Naive thymus-derived CD8-positive, alpha-beta T cell (primary cell): ENCODE results near the gene ADAMTS14. TPM values are rescaled to one million over a fixed set of nuclear protein-coding genes. Genes with fewer than 3 reads are reported as not detected.

Experiments
- ATAC-seq, 2 donors: fragments of 150-1000 bp; cut with Tn5 transposase in 1 of 2; sonication (Bioruptor Pico), chemical (Tn5 transposase) in 1 of 2; 1 replicate in 1 of 2; 2 replicates in 1 of 2; pipeline ENCODE4 v1.10.0; 2021; ENCODE audit warnings: mild to moderate bottlenecking in 2 of 2, moderate library complexity in 2 of 2
- POLR2A ChIA-PET: fragments of 350-600 bp; sonication (Branson Sonifier 250); formaldehyde crosslinking; loops from one replicate; lab custom pipeline; 2021; ENCODE audit warnings: antibody characterized with exemption; lab: Charles Lee
- DNase-seq, 10 donors: peaks; one replicate each; pipeline versions ENCODE4 v3.0.0 to v3.0.0-alpha.2; 2020 to 2022
- H3K27ac Mint-ChIP-seq, 10 donors: one replicate each; pipeline ENCODE4 v1.8.0; 2020 to 2022; ENCODE audit warnings: mild to moderate bottlenecking in 10 of 10, mixed read lengths in 10 of 10, moderate library complexity in 4 of 10, inconsistent platforms in 1 of 10
- H3K27me3 Mint-ChIP-seq, 5 donors: one replicate each; pipeline ENCODE4 v1.8.0; 2021 to 2022; ENCODE audit warnings: mixed read lengths in 5 of 5
- H3K36me3 Mint-ChIP-seq, 3 donors: one replicate each; pipeline ENCODE4 v1.8.0; 2020 to 2022; ENCODE audit warnings: mixed read lengths in 3 of 3, mild to moderate bottlenecking in 2 of 3, inconsistent platforms in 1 of 3
- H3K4me1 Mint-ChIP-seq, 4 donors: one replicate each; pipeline ENCODE4 v1.8.0; 2021 to 2022; ENCODE audit warnings: mixed read lengths in 4 of 4
- H3K4me3 Mint-ChIP-seq, 10 donors: one replicate each; pipeline ENCODE4 v1.8.0; 2020 to 2022; ENCODE audit warnings: mild to moderate bottlenecking in 10 of 10, mixed read lengths in 10 of 10, moderate library complexity in 6 of 10, inconsistent platforms in 1 of 10
- H3K9me3 Mint-ChIP-seq, 9 donors: one replicate each; pipeline ENCODE4 v1.8.0; 2020 to 2022; ENCODE audit warnings: mixed read lengths in 9 of 9, mild to moderate bottlenecking in 3 of 9, inconsistent platforms in 1 of 9, moderate library complexity in 1 of 9
- polyA plus RNA-seq, 3 donors: library from polyadenylated mRNA; unstranded; fragments of 300-500 nt; fragmentation: Illumina TruSeq; gene quantifications; one replicate each; pipeline ENCODE4 v1.2.3, GENCODE V29; 2021
- total RNA-seq, 8 experiments: library from RNA in 2 of 8; stranded (reverse) in 2 of 8; gene quantifications; one replicate each; pipeline ENCODE4 v1.2.3 and lab custom pipeline; 2021 to 2026

Gene ADAMTS14
- total and polyA plus RNA-seq, 5 experiments from 2014 or later = not detected

GRCh38 chr10:70745555-70745954 is 73.2 kb downstream of the ADAMTS14 start:
- Mint-ChIP-seq H3K36me3 (no peaks in the 10 kb centered on the region), H3K4me3 (no peak overlapping the region), H3K27ac (no peak overlapping the region), H3K4me1 (peaks cover 2 to 14% (median 7%) of the 10 kb centered on the region in 4 donors), H3K27me3 (no peaks in the 10 kb centered on the region), H3K9me3 (no peaks in the 10 kb centered on the region)
- DNase-seq = no peak
- POLR2A ChIA-PET = interaction anchor here (1.0 kb wide), 1 partner anchor 310 kb away, joined by 4 read pairs; no protein-coding TSS in a partner anchor
- no peak for ATAC-seq

- no peak for ATAC-seq
- POLR2A ChIA-PET = no interaction called here
- Mint-ChIP-seq H3K27me3 (no peaks in the 10 kb centered on the region), H3K36me3 (no peaks in the 10 kb centered on the region), H3K4me1 (peaks cover 2 to 14% (median 6%) of the 10 kb centered on the region in 4 donors), H3K9me3 (no peaks in the 10 kb centered on the region), H3K4me3 (no peak overlapping the region), H3K27ac (peak overlapping the region in 2 of 10 donors; percentile 5 to 47)
- DNase-seq = no peak
Observed at GRCh38 chr10:70747192-70747965, 75.1 kb downstream of the ADAMTS14 start.

- Mint-ChIP-seq H3K36me3 (no peaks in the 10 kb centered on the region), H3K27ac (no peak overlapping the region), H3K4me1 (peaks cover 0 to 6% (median 0%) of the 10 kb centered on the region in 4 donors), H3K27me3 (no peaks in the 10 kb centered on the region), H3K4me3 (no peak overlapping the region), H3K9me3 (no peaks in the 10 kb centered on the region)
- ATAC-seq (no peak), DNase-seq (no peak)
- POLR2A ChIA-PET = no interaction called here
Observed at GRCh38 chr10:70748305-70748704, 76.0 kb downstream of the ADAMTS14 start.

GRCh38 chr10:70748801-70749573 is 76.7 kb downstream of the ADAMTS14 start:
- POLR2A ChIA-PET = no interaction called here
- ATAC-seq (no peak), DNase-seq (no peak)
- H3K4me1 Mint-ChIP-seq = peaks cover 0 to 6% (median 0%) of the 10 kb centered on the region in 4 donors
- H3K36me3 Mint-ChIP-seq = no peaks in the 10 kb centered on the region
- H3K9me3 Mint-ChIP-seq = no peaks in the 10 kb centered on the region
- H3K27me3 Mint-ChIP-seq = no peaks in the 10 kb centered on the region
- H3K4me3 Mint-ChIP-seq = no peak overlapping the region
- H3K27ac Mint-ChIP-seq = no peak overlapping the region

GRCh38 chr10:70749756-70750155 is 77.5 kb downstream of the ADAMTS14 start:
- H3K4me3 Mint-ChIP-seq = no peak overlapping the region
- no peaks in the 10 kb centered on the region for H3K27me3 Mint-ChIP-seq
- H3K9me3 Mint-ChIP-seq = no peaks in the 10 kb centered on the region
- no peak overlapping the region for H3K27ac Mint-ChIP-seq
- POLR2A ChIA-PET = no interaction called here
- H3K36me3 Mint-ChIP-seq = no peaks in the 10 kb centered on the region
- DNase-seq (no peak), ATAC-seq (no peak)
- H3K4me1 Mint-ChIP-seq = peaks cover 0 to 2% (median 0%) of the 10 kb centered on the region in 4 donors

- no peaks in the 10 kb centered on the region for H3K4me1 Mint-ChIP-seq
- H3K36me3 Mint-ChIP-seq = no peaks in the 10 kb centered on the region
- DNase-seq = no peak
- no peaks in the 10 kb centered on the region for H3K27me3 Mint-ChIP-seq
- no peaks in the 10 kb centered on the region for H3K9me3 Mint-ChIP-seq
- POLR2A ChIA-PET = no interaction called here
- H3K27ac Mint-ChIP-seq = no peak overlapping the region
- ATAC-seq = no peak
- H3K4me3 Mint-ChIP-seq = no peak overlapping the region
Observed at GRCh38 chr10:70750156-70750703, 77.9 kb downstream of the ADAMTS14 start.

- DNase-seq = no peak
- Mint-ChIP-seq H3K27ac (no peak overlapping the region), H3K36me3 (no peaks in the 10 kb centered on the region), H3K9me3 (no peaks in the 10 kb centered on the region), H3K4me1 (no peaks in the 10 kb centered on the region), H3K27me3 (no peaks in the 10 kb centered on the region), H3K4me3 (no peak overlapping the region)
- ATAC-seq = no peak
- POLR2A ChIA-PET = no interaction called here
Observed at GRCh38 chr10:70751356-70751755, 79.0 kb downstream of the ADAMTS14 start.

GRCh38 chr10:70751991-70752390 is 79.7 kb downstream of the ADAMTS14 start:
- Mint-ChIP-seq H3K4me1 (no peaks in the 10 kb centered on the region), H3K4me3 (no peak overlapping the region), H3K9me3 (no peaks in the 10 kb centered on the region), H3K36me3 (no peaks in the 10 kb centered on the region), H3K27me3 (no peaks in the 10 kb centered on the region), H3K27ac (no peak overlapping the region)
- ATAC-seq (no peak), DNase-seq (no peak)
- POLR2A ChIA-PET = no interaction called here

GRCh38 chr10:70752571-70752970 is 80.3 kb downstream of the ADAMTS14 start:
- H3K36me3 Mint-ChIP-seq = no peaks in the 10 kb centered on the region
- H3K27ac Mint-ChIP-seq = no peak overlapping the region
- POLR2A ChIA-PET = no interaction called here
- H3K4me1 Mint-ChIP-seq = no peaks in the 10 kb centered on the region
- DNase-seq = no peak
- no peak overlapping the region for H3K4me3 Mint-ChIP-seq
- no peak for ATAC-seq
- H3K27me3 Mint-ChIP-seq = no peaks in the 10 kb centered on the region
- no peaks in the 10 kb centered on the region for H3K9me3 Mint-ChIP-seq

- Mint-ChIP-seq H3K36me3 (no peaks in the 10 kb centered on the region), H3K4me1 (no peaks in the 10 kb centered on the region), H3K27me3 (no peaks in the 10 kb centered on the region), H3K9me3 (no peaks in the 10 kb centered on the region), H3K4me3 (no peak overlapping the region), H3K27ac (no peak overlapping the region)
- POLR2A ChIA-PET = no interaction called here
- DNase-seq (no peak), ATAC-seq (no peak)
Observed at GRCh38 chr10:70753026-70753663, 80.8 kb downstream of the ADAMTS14 start.

GRCh38 chr10:70753841-70754621 is 81.7 kb downstream of the ADAMTS14 start:
- Mint-ChIP-seq H3K4me1 (peaks cover 2 to 4% (median 4%) of the 10 kb centered on the region in 4 donors), H3K27ac (no peak overlapping the region), H3K27me3 (no peaks in the 10 kb centered on the region), H3K9me3 (no peaks in the 10 kb centered on the region), H3K36me3 (no peaks in the 10 kb centered on the region), H3K4me3 (no peak overlapping the region)
- POLR2A ChIA-PET = no interaction called here
- no peak for DNase-seq
- ATAC-seq = no peak

GRCh38 chr10:70756700-70757360 is 84.5 kb downstream of the ADAMTS14 start:
- H3K36me3 Mint-ChIP-seq = no peaks in the 10 kb centered on the region
- POLR2A ChIA-PET = no interaction called here
- H3K27ac Mint-ChIP-seq = peak overlapping the region in 1 of 10 donors; percentile 60
- H3K27me3 Mint-ChIP-seq = peaks cover 0 to 4% (median 0%) of the 10 kb centered on the region in 5 donors
- no peaks in the 10 kb centered on the region for H3K9me3 Mint-ChIP-seq
- ATAC-seq (no peak), DNase-seq (no peak)
- no peak overlapping the region for H3K4me3 Mint-ChIP-seq
- peaks cover 5 to 9% (median 6%) of the 10 kb centered on the region in 4 donors for H3K4me1 Mint-ChIP-seq
